PC-3 (cell line): ENCODE results near the gene TMC2. TPM values are rescaled to one million over a fixed set of nuclear protein-coding genes. Genes with fewer than 3 reads are reported as not detected.

Experiments
- ATAC-seq: fragments of 200-7000 bp; cut with Tn5 transposase; 2 replicates; pipeline ENCODE4 v1.9.1; 2020; ENCODE audit warnings: mild to moderate bottlenecking, moderate library complexity
- BruUV-seq: library from RNA; stranded (reverse); fragments of 400-500 nt; replicated peaks from 2 replicates; lab custom pipeline; 2021; lab: Mats Ljungman, UMichigan
- CTCF ChIA-PET: fragments of 300-600 bp; sonication (Branson Sonifier 250); formaldehyde crosslinking; loops from one replicate; lab custom pipeline; 2022; ENCODE audit warnings: antibody characterized with exemption; lab: Charles Lee
- POLR2A ChIA-PET: fragments of 300-600 bp; sonication (Branson Sonifier 250); formaldehyde crosslinking; loops from one replicate; lab custom pipeline; 2022; ENCODE audit warnings: antibody characterized with exemption; ENCODE audit not compliant: unreplicated experiment; lab: Charles Lee
- DNase-seq: peaks from one replicate; pipeline ENCODE4 v3.0.0-alpha.2; 2015
- H2AFZ ChIP-seq: fragments of 300-600 bp; sonication (generic); 2 replicates; pipeline ENCODE4 v1.6.0; 2016; ENCODE audit warnings: antibody characterized with exemption, low read length
- H3F3A ChIP-seq: fragments of 300-600 bp; sonication (generic); one replicate; pipeline ENCODE4 v1.6.0; 2017; ENCODE audit warnings: antibody characterized with exemption, low read length, control low read depth, mild to moderate bottlenecking; ENCODE audit not compliant: unreplicated experiment
- H3K27ac ChIP-seq: fragments of 300-600 bp; sonication (generic); 2 replicates; pipeline ENCODE4 v1.5.1; 2016; ENCODE audit warnings: mild to moderate bottlenecking, low read length
- H3K27me3 ChIP-seq: fragments of 300-600 bp; sonication (generic); 2 replicates; pipeline ENCODE4 v1.6.1; 2016; ENCODE audit warnings: low read length, mixed read lengths
- H3K36me3 ChIP-seq: fragments of 300-600 bp; sonication (generic); 2 replicates; pipeline ENCODE4 v1.6.1; 2016; ENCODE audit warnings: low read depth, mixed run types, low read length, mixed read lengths
- H3K4me1 ChIP-seq: fragments of 300-600 bp; sonication (generic); 2 replicates; pipeline ENCODE4 v1.5.1; 2016; ENCODE audit warnings: low read length; ENCODE audit not compliant: insufficient read depth
- H3K4me2 ChIP-seq: fragments of 300-600 bp; sonication (generic); 2 replicates; pipeline ENCODE4 v1.6.0; 2016; ENCODE audit warnings: low read length
- H3K4me3 ChIP-seq: fragments of 300-600 bp; sonication (generic); 2 replicates; pipeline ENCODE4 v1.5.1; 2016; ENCODE audit warnings: mild to moderate bottlenecking, low read length, mixed read lengths
- H3K79me2 ChIP-seq: fragments of 300-600 bp; sonication (generic); 2 replicates; pipeline ENCODE4 v1.6.1; 2017; ENCODE audit warnings: low read length, mixed read lengths
- H3K9ac ChIP-seq: fragments of 300-600 bp; sonication (generic); 2 replicates; pipeline ENCODE4 v1.6.0; 2016; ENCODE audit warnings: mild to moderate bottlenecking, low read length
- H3K9me2 ChIP-seq: fragments of 300-600 bp; sonication (generic); replicated peaks from 2 replicates; pipeline ENCODE4 v1.6.1; 2016; ENCODE audit warnings: mixed run types, low read length, mixed read lengths
- H3K9me3 ChIP-seq: fragments of 300-600 bp; sonication (generic); 2 replicates; pipeline ENCODE4 v1.6.1; 2016; ENCODE audit warnings: low read length, mixed read lengths
- H4K20me1 ChIP-seq: fragments of 300-600 bp; sonication (generic); 2 replicates; pipeline ENCODE4 v1.6.1; 2016; ENCODE audit warnings: low read length, mixed read lengths
- CTCF ChIP-seq: fragments of 300-600 bp; sonication (generic); conservative IDR thresholded peaks from 2 replicates; pipeline ENCODE4 v1.5.1; 2017; ENCODE audit warnings: antibody characterized with exemption, low read depth, mild to moderate bottlenecking, low read length
- EZH2 ChIP-seq: fragments of 300-600 bp; sonication (generic); IDR thresholded peaks from one replicate; pipeline ENCODE4 v1.6.1; 2017; ENCODE audit warnings: antibody characterized with exemption, mild to moderate bottlenecking, low read length; ENCODE audit not compliant: unreplicated experiment
- EZH2phosphoT487 ChIP-seq: fragments of 300-600 bp; sonication (generic); IDR thresholded peaks from 2 replicates; pipeline ENCODE4 v1.6.1; 2018; ENCODE audit warnings: mild to moderate bottlenecking, antibody characterized with exemption, low read length, borderline replicate concordance
- intact Hi-C: fragments of 100-400 bp; cut with micrococcal nuclease; formaldehyde crosslinking; loops from 2 replicates; pipeline ENCODE4 v1.9.0; 2023
- total RNA-seq: library from RNA; depleted of rRNA; stranded (reverse); fragments of >200 nt; gene quantifications from 2 replicates; pipeline ENCODE4 v1.2.3, GENCODE V29; 2014

TMC2 gene
- total RNA-seq, 1 experiment from 2014 or later, result not detected

GRCh38 chr20:2507464-2507863 lies 28.9 kb upstream of the TMC2 start:
- Histone ChIP-seq H3K4me3 (peak overlapping the region; percentile 85), H3K36me3 (no peaks in the 10 kb centered on the region), H2AFZ (no peak overlapping the region), H3K4me2 (peak overlapping the region; percentile 95), H3F3A (no peaks in the 10 kb centered on the region), H3K27me3 (peaks cover 4% of the 10 kb centered on the region; the same call in 1 of the 2 replicates), H3K9me3 (no peaks in the 10 kb centered on the region), H3K9ac (peak overlapping the region; percentile 80; the same call in 1 of the 2 replicates), H3K4me1 (peaks cover 16% of the 10 kb centered on the region), H3K9me2 (no peaks in the 10 kb centered on the region), H3K27ac (no peak overlapping the region), H3K79me2 (peaks cover 18% of the 10 kb centered on the region), H4K20me1 (no peaks in the 10 kb centered on the region)
- BruUV-seq, result no TSS peak
- no peak for ATAC-seq
- ChIA-PET POLR2A (interaction anchor here (0.6 kb wide), 1 partner anchor 1180 kb away, joined by 7 read pairs; no protein-coding TSS in a partner anchor), CTCF (no interaction called here)
- intact Hi-C loops, result no loop called here
- TF ChIP-seq EZH2phosphoT487, result no peak
- TF ChIP-seq CTCF, result no peak
- no peak for TF ChIP-seq EZH2
- no peak for DNase-seq

GRCh38 chr20:2507875-2508630 lies 28.3 kb upstream of the TMC2 start:
- H3K27ac ChIP-seq, result no peak overlapping the region
- intact Hi-C loops, result no loop called here
- DNase-seq, result peak; percentile 60

More at GRCh38 chr20:2507875-2508630, 28.3 kb upstream of the TMC2 start:
- Histone ChIP-seq H3K27me3 (peaks cover 4% of the 10 kb centered on the region; the same call in 1 of the 2 replicates), H3K4me2 (peak overlapping the region; percentile 95), H2AFZ (peak overlapping the region; percentile 99), H3K4me1 (peaks cover 16% of the 10 kb centered on the region), H3K4me3 (peak overlapping the region; percentile 85), H3K36me3 (no peaks in the 10 kb centered on the region), H3K9me3 (no peaks in the 10 kb centered on the region), H3K9ac (peak overlapping the region; percentile 80), H3F3A (no peaks in the 10 kb centered on the region), H3K9me2 (no peaks in the 10 kb centered on the region), H4K20me1 (no peaks in the 10 kb centered on the region), H3K79me2 (peaks cover 18% of the 10 kb centered on the region)
- TF ChIP-seq EZH2phosphoT487 (no peak), EZH2 (no peak), CTCF (no peak)
- BruUV-seq, result no TSS peak
- ChIA-PET CTCF (no interaction called here), POLR2A (interaction anchor here (0.6 kb wide), 1 partner anchor 1181 kb away, joined by 7 read pairs; no protein-coding TSS in a partner anchor)
- ATAC-seq, result peak; percentile 27
